ENCODE results near the gene MEIS2.

Gene MEIS2

GRCh38 chr15:36901012-36901411 is 199.3 kb downstream of the MEIS2 start:
- DNase-seq (ENCODE audit: low read depth in 2 of 2): no peak

DNA sequence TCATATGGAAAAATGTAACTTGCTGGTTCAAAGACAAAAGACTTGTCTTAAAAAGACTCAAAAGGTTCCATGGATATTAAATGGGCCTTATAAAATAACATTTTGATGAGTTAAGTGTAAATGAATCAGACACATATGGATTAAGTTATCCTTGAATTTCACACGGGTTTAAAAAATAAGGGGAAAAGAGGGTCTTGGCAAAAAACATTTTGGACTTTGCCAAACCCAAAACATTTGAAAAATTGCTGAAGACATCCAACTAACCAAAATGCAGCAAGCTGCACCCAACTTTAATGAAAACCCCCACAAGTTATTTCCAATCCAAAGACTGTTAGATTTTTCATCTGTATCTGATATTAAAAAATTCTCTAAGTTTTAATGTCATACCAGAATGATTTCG is 200.7 kb downstream of the MEIS2 start:
- DNase-seq (ENCODE audit: low read depth in 2 of 2): no peak

DNA sequence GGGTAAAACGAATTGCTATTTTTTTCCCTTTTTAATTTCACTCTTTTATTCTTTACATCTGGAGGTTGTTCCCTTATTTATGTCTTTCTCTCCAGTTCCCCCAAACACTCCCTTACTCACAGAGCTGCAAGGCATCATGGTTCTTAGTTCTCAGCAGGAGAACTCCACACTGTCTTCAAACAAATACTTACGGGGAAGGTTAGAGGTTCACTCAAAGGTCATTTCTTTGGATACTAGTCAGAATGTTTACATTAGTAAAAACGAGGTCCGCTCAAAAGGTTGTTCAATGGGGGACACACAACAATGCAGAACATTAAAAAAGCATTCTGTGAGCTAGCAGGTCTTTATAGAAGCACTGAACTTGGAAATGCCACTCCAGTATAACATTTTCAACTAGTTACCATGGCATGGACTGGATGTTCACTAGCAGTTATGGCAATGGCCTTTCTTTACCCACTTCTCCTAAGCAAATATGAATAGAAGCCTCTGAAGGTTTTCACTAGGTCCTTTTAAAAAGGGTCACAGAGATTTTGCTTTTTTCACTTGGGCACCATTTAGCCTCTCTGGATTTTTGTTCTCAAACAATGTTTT is 201.7 kb downstream of the MEIS2 start:
- DNase-seq (ENCODE audit: low read depth in 2 of 2): no peak

DNA sequence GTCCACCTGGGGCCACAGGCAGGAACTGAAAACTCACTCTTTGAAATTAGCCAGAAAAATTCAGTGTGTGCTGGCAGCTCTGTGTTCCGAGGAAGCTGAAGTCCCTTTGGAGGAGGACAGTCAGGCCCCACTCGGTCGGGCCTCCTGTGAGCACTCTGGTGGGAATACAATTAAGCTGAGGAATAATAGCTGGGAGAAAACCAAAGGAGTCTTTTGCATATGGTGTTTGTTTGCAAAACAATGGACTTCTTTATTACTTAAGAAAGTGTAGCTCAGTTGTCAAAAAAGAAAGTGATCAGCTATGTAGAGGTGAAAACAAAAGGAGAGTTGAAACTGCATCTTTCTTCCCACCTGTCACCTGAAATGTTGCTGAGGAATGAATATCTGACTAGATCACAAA is 202.5 kb downstream of the MEIS2 start:
- DNase-seq (ENCODE audit: low read depth in 2 of 2): no peak

- no peak for DNase-seq (ENCODE audit: low read depth in 2 of 2)
Measured at GRCh38 chr15:36896949-36897348, 203.4 kb downstream of the MEIS2 start.

DNA sequence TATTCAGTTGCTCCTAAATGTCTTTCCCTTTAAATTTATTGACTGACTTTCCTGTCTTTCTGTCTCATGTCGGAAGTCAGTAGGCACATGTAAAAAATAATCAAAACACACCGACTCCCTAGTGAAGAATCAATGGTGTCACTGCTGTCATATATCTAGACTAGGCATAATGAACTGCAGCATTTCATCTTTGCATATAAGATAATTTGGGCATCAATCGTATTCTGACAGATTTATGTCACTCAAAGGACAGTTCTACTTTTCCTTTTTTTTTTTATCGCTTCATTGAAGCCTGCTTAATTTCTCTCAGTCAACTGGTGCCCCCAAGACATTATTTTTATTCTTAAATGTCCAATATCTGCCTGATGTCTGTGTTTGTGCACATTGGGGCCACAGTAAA is 206.3 kb downstream of the MEIS2 start:
- no peak for DNase-seq (ENCODE audit: low read depth in 2 of 2)

GRCh38 chr15:36893276-36893675 is 207.1 kb downstream of the MEIS2 start:
- DNase-seq (ENCODE audit: low read depth in 2 of 2): no peak

- DNase-seq (ENCODE audit: low read depth in 2 of 2): no peak
Measured at GRCh38 chr15:36888011-36888992, 212.0 kb downstream of the MEIS2 start.

DNA sequence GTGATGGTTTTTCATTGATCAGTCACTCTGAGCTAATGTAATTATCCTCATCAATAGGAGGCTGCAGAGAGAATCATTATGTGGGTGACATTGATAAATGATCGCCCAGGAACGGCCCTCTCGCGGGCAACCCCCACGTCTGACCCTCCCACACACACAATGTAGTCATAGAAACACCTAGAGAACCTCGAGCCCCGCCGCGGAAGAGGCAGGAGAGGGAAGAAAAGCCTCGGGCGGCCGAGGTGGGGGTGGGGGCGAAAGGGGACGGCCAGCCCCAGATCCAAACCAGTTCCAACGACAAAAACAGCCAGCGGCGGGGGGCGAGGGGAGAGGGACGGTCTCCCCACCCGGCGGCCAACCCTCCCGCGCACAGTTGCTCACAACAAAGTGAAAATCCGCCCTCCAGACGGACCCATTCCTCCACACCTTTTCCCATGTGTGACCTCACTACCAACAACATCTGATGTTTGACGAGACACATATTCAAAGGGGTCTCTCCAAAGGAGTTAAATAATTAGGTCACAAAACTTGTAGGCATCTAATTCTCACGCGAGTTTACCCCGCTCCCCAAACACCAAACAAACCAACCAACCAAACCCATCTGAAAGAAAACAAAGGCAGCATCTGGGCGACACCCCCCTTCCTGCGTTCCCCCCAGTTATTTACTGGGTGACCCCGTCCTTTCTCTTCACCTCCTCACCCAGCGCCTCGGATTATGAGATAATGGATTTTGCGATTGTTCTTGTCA is 213.0 kb downstream of the MEIS2 start:
- no peak for DNase-seq (ENCODE audit: low read depth in 2 of 2)

- DNase-seq (ENCODE audit: low read depth in 2 of 2): no peak
Measured at GRCh38 chr15:36886701-36887100, 213.6 kb downstream of the MEIS2 start.

GRCh38 chr15:36886191-36886590 is 214.2 kb downstream of the MEIS2 start:
- no peak for DNase-seq (ENCODE audit: low read depth in 2 of 2)

DNA sequence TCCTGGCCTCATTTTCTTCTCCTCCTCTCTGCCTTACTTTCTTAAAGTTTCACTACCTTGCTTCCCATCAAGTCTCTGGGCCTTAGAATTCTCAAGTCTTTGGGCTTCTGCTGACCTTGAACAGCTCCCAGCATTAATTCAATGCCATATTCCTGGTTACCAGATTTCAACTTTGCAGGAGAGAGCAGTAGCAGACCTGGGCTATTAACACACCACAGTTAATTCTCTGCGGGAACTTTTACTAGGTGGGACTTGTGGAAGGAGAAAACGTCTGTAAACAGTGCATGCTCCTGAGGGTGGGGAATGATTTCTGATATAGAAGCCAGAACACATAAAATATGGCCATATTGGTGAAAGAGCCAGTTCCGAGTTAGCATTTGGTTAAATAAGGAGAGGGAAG is 214.6 kb downstream of the MEIS2 start:
- no peak for DNase-seq (ENCODE audit: low read depth in 2 of 2)

DNA sequence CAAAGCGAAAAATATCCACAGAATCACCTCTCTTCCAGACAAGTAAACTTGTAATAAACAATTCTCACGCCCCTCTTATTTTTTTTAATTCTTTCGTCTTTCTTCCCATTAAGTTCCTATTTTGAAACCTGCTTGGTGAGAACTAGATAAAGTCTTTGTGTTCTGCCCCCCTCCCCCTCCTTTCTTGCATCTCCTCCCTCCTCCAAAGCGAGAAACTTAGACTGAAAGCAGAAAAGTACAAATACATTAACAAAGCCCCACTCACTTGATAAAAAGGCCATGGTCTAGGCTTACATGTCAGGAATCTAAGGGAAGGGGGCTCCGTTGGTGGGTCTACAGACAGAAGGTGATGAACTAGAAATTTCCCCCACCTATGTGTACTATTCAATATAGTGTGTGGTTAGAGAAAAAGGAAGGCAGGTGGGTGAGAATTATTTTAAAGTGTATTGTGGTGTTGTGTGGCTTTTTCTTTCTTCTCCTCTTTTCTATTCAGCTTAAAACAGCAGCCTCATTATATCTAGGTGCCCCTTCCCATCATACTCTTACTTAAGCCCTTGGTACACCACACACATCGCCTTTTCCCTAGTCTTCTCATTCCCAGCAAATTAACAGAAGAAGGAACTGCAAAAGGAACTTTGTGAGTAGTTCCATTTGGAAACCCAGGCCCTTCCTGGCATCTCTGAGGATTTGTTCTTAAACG is 215.3 kb downstream of the MEIS2 start:
- no peak for DNase-seq (ENCODE audit: low read depth in 2 of 2)

DNA sequence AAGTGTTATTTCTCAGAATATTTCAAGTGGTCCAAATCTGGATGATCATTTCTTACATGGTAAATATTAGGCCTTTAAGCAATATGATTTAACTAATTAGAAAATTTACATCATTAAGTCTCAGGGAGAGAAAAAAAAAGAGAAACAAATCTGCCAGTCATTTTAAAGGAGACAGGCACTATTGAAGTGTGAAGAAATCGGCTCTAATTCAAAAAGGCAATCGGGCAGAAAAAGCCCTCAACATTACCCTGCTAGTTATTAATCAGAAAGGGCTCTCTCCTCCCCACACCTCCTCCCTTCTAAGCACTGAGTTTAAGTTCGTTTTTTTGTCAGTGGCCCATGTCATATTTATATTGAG is 215.9 kb downstream of the MEIS2 start:
- no peak for DNase-seq (ENCODE audit: low read depth in 2 of 2)

GRCh38 chr15:36883713-36884517 is 216.4 kb downstream of the MEIS2 start:
- peak; percentile 13 to 43 for DNase-seq (ENCODE audit: low read depth in 2 of 2)

- no peak for DNase-seq (ENCODE audit: low read depth in 2 of 2)
Measured at GRCh38 chr15:36882487-36883131, 217.7 kb downstream of the MEIS2 start.

- no peak for DNase-seq (ENCODE audit: low read depth in 2 of 2)
Measured at GRCh38 chr15:36882056-36882455, 218.3 kb downstream of the MEIS2 start.

DNA sequence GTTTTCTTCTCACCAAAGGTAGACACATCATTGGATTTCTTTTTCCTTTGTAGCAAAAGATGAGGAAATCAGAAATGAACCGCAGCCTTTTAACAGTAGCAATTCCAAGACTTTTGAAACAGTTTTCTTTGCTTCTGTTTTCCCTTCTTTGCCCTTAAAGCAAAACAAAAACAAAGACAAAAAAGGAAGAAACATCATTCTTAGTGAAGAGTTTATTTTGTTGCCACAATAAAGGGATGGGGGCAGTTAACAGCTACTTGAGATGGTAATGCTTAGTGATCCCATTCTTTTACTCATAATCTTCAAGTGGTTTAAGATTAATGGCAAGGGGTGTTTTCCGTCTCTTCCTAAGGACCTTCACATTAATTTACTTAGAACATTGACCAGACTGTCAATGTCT is 218.8 kb downstream of the MEIS2 start:
- DNase-seq (ENCODE audit: low read depth in 2 of 2): no peak

- no peak for DNase-seq (ENCODE audit: low read depth in 2 of 2)
Measured at GRCh38 chr15:36880913-36881460, 219.4 kb downstream of the MEIS2 start.

- DNase-seq (ENCODE audit: low read depth in 2 of 2): no peak
Measured at GRCh38 chr15:36880224-36880912, 220.0 kb downstream of the MEIS2 start.

All from stimulated activated CD4-positive, alpha-beta T cell treated with anti-CD3 and anti-CD28 coated beads, Interleukin-1b, Interleukin-23, amount 100 ng/mL, for 4 hours (primary cell).